ENCODE data around the gene GMPPA.

The GMPPA gene

DNA sequence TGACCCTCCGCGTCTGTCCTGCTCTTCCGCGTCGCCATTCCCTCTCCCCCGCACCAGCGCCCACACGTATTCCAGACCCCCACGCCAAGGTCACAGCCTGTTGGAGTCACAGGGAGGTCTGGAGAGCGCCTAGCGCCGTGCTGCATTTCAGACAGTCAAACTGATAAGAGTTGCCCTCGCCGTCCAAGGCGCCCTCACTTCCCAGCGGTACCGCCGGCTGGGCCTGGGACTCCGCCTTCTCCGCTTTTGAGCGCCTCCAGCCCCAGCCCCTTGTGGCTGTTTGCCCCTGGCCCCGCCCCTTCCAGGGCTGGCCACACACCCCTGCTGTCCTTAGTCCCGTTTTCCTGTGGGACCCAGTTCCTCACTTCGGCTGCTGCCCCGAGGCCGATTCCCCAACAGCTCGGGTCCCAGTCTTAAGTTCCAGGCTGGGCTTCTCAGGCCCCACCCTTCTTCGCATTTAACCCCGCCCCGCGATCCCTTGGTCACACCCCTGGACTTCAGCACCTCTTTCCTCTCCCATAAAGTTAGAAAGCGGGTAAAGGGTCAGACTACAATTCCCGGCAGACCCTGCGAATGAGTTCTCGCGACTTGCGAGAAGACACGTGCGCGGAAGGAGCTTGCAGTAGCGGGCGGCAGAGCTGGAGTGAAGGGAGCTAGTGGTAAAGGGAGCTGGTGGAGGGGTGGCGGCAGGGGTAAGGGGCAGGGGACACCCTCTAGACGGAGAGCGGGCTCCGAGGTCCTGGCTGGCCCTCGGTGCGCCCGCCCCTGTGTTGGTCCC lies at the start of gene GMPPA:
Gene GMPPA (plus strand): TSS at position 612 of the 778 bp plus-strand sequence. CDS start 1,085 bp downstream, outside the sequence.
- peak; percentile 99 for DNase-seq (ENCODE audit: low read depth, low spot score)

DNA sequence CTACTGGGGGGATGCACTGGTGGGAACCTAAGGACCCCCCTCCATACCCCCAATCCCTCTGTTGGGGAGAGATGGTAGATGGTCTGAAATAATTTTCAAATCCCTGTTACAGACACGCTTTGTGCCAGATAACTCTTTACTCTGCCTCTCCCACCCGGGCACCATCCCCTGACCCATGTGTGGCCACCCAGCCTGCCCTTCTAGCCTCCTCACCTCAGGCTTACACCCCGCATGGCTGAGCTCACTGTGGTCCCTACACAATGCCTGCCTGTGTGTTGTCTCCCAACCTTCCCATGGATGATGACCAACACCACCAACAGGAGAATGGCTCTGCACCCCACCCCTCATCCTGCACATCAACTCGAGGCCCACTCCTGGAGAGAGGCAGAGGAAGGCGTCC lies 49.1 kb upstream of the GMPPA start:
- no peak for DNase-seq (ENCODE audit: low read depth, low spot score)

DNA sequence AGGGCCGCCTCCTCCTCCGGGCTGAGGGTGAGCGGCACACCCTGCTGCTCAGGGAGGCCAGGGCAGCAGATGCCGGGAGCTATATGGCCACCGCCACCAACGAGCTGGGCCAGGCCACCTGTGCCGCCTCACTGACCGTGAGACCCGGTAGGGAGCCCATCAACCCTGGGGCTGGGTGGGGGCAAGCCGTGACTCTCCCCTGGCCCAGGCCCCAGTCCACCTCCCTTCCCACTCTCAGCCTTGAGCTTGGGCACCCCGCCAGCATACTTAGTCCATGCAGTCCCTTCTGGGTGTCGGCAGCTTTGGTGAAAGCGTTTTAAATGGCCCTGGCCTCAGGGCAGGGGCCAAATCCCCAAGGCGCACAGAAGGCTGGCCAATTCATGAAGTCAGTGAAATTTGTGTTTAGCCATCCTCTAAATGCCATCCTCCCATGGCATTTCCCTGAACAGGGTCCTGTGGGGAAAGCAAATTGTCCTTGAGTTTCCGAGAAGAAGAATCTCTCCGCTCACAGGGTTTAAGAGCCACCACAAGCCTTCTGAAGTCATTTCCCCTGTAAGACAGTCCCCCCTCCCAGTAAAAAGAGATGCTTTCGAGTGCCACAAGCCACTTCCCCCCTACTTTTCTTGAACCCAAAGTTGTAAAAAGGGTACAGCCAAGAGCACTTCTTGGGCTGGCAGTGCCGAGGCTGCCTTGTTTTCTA lies 46.9 kb upstream of the GMPPA start:
- no peak for DNase-seq (ENCODE audit: low read depth, low spot score)

GRCh38 chr2:219452361-219453317 lies 46.1 kb upstream of the GMPPA start:
- DNase-seq (ENCODE audit: low read depth, low spot score) = peak; percentile 80

DNA sequence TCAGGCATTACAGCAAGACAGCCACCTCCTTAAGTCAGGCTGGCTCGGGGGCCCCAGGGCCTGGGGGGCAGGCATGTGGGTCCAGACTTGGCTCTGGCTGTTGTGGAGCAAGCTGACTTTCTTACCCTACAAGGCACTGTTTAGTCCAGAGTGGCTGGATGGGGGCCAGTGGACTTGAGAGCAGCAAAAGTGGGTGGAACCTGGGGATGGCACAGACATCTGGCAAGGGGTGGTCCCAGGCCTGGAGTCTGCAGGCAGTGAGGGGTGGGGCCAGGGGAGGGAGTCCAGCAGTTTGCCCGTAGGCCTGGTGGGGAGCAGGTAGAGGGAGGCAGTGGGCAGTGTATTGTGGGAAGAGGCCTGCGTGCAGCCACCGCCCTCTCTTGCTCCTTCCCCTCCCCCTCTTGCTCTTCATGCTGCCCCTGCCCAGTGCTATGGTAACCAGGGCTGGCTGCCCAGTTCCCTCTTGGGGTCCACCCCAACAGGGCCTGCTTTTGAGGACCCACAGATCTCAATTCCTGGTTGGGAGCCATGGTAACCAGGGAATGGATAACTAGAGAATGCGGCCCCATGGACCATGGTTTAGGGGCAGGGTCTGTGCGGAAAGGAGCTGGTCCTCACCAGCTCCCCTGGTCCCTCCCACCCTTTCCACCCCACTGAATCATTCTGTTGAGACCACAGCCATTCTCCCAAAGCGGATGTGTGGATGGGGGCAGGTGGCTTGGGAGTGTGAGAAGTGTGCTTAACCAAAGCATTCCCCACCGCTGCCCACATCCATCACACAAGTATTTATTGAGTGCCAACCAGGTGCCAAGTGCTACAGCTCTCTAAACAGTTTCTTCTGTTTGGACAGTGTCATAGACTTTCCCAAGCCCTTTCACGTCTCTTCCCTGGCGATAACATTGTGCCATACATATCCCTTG lies 44.8 kb upstream of the GMPPA start:
- DNase-seq (ENCODE audit: low read depth, low spot score) = peak; percentile 42

- DNase-seq (ENCODE audit: low read depth, low spot score) = no peak
These were observed 43.1 kb upstream of the GMPPA start for GRCh38 chr2:219455581-219455980.

- DNase-seq (ENCODE audit: low read depth, low spot score) = peak; percentile 32
These were observed 40.8 kb upstream of the GMPPA start for GRCh38 chr2:219457784-219458369.

- DNase-seq (ENCODE audit: low read depth, low spot score) = no peak
These were observed 39.7 kb upstream of the GMPPA start for GRCh38 chr2:219458996-219459395.

GRCh38 chr2:219459460-219460311 lies 39.0 kb upstream of the GMPPA start:
- peak; percentile 94 for DNase-seq (ENCODE audit: low read depth, low spot score)

DNA sequence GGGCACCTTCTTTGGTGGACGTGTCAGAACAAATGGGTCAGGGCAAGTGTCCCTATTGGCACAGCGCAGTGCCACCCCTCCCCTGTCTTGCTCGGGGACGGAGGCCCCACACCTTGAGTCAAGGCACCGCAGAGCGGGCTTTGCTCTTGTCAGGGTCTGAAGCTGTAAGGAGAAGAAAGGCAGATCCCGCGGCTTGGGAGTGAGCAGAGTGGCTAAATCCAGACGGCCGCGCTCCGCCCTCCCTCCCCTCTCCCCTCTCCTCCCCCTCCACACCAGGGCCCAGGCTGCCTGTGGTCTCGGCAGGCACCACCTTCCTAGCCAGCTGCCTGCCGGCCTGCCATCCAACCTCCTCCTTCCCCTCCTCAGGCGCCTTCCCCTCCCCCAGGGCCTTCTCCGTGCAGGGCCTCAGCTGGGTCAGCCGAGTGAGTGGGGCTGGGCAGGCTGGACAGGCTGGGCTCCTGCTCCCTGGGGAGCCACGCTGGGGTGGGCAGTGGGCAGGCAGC lies 38.2 kb upstream of the GMPPA start:
- peak; percentile 93 for DNase-seq (ENCODE audit: low read depth, low spot score)

GRCh38 chr2:219461047-219461514 lies 37.6 kb upstream of the GMPPA start:
- peak; percentile 64 for DNase-seq (ENCODE audit: low read depth, low spot score)

- peak; percentile 34 for DNase-seq (ENCODE audit: low read depth, low spot score)
These were observed 37.0 kb upstream of the GMPPA start for GRCh38 chr2:219461669-219462068.

DNA sequence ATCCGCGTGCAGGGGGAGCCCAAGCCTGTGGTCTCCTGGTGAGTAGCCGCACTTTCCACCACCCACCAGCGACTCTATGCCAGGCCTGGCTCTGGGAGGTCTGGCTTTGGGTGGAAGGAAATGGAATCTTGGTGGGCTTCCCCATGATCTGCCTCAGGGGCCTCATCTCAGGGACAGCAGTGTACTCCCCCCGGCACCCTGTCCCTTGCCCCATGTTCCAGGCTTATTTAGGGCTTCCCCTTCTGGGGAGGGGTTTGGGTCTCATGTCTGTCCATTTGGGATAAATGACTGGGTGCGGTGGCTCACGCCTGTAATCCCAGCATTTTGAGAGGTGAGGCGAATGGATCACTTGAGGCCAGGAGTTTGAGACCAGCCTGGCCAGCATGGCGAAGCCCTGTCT lies 36.3 kb upstream of the GMPPA start:
- no peak for DNase-seq (ENCODE audit: low read depth, low spot score)

GRCh38 chr2:219464286-219465032 lies 34.2 kb upstream of the GMPPA start:
- DNase-seq (ENCODE audit: low read depth, low spot score) = no peak

- DNase-seq (ENCODE audit: low read depth, low spot score) = no peak
These were observed 32.8 kb upstream of the GMPPA start for GRCh38 chr2:219465659-219466561.

GRCh38 chr2:219466816-219467735 lies 31.6 kb upstream of the GMPPA start:
- no peak for DNase-seq (ENCODE audit: low read depth, low spot score)
